SK-N-SH (cell line): ENCODE data around the gene CABP1. TPM values are rescaled to one million over a fixed set of nuclear protein-coding genes. Genes with fewer than 3 reads are reported as not detected.
"Not testable (repeated sequence)": the region's sequence is repeated elsewhere in the genome, so short reads cannot be mapped to it uniquely, and the experiment has no call there.

Experiments
- CTCF ChIA-PET: fragments of 300-600, 350-600 bp; formaldehyde crosslinking; extraction: SDS; loops from one replicate; lab custom pipeline; 2021; lab: Yijun Ruan, JAX
- POLR2A ChIA-PET: fragments of 350-600 bp; sonication (Branson Sonifier 250); formaldehyde crosslinking; extraction: SDS; loops from one replicate; lab custom pipeline; 2020; ENCODE audit warnings: antibody characterized with exemption, inconsistent platforms; lab: Yijun Ruan, JAX
- DNase-seq: peaks from one replicate; pipeline ENCODE4 v3.0.0; 2012
- H2AFZ ChIP-seq: fragments of 200-600 bp; sonication (generic); 2 replicates; pipeline ENCODE4 v1.8.1; 2016; ENCODE audit warnings: antibody characterized with exemption, mild to moderate bottlenecking, low read depth
- H3F3A ChIP-seq: fragments of 200-600 bp; sonication (generic); replicated peaks from 2 replicates; pipeline ENCODE3; 2016; ENCODE audit warnings: antibody characterized with exemption, mild to moderate bottlenecking; ENCODE audit not compliant: insufficient read depth
- H3K27ac ChIP-seq, 2 experiments: fragments of 200-500 bp in 1 of 2; fragments of 200-600 bp in 1 of 2; sonication (Bioruptor generic) in 1 of 2; sonication (generic), shearing (Covaris generic) in 1 of 2; 2 replicates each; pipeline versions ENCODE4 v1.5.1 to v1.6.1; 2014 to 2016; ENCODE audit warnings: low read depth in 2 of 2, inconsistent platforms in 1 of 2, low read length in 1 of 2, mild to moderate bottlenecking in 1 of 2, mixed read lengths in 1 of 2
- H3K27me3 ChIP-seq: fragments of 200-600 bp; sonication (generic), shearing (Covaris generic); 2 replicates; pipeline ENCODE4 v1.6.1; 2016; ENCODE audit warnings: mixed run types; ENCODE audit not compliant: insufficient read depth
- H3K36me3 ChIP-seq, 2 experiments: fragments of 200-500 bp in 1 of 2; fragments of 200-600 bp in 1 of 2; sonication (Bioruptor generic) in 1 of 2; sonication (generic) in 1 of 2; replicated peaks in 1 of 2; 2 replicates each; pipeline versions ENCODE3 to v1.5.1; 2014 to 2016; ENCODE audit warnings: low read length in 1 of 2, mild to moderate bottlenecking in 1 of 2; ENCODE audit not compliant: insufficient read depth in 2 of 2, control insufficient read depth in 1 of 2
- H3K4me1 ChIP-seq, 2 experiments: fragments of 200-500 bp in 1 of 2; fragments of 200-600 bp in 1 of 2; sonication (Bioruptor generic) in 1 of 2; sonication (generic), shearing (Covaris generic) in 1 of 2; 2 replicates each; pipeline versions ENCODE4 v1.5.1 to v1.6.1; 2014 to 2016; ENCODE audit warnings: low read depth in 1 of 2, low read length in 1 of 2, mixed run types in 1 of 2; ENCODE audit not compliant: insufficient read depth in 2 of 2, control insufficient read depth in 1 of 2
- H3K4me2 ChIP-seq: fragments of 200-600 bp; sonication (generic), shearing (Covaris generic); 2 replicates; pipeline ENCODE4 v1.6.1; 2017; ENCODE audit warnings: mixed run types
- H3K4me3 ChIP-seq, 2 experiments: fragments of 200-500 bp in 1 of 2; fragments of 200-600 bp in 1 of 2; sonication (Bioruptor generic) in 1 of 2; sonication (generic), shearing (Covaris generic) in 1 of 2; 2 replicates each; pipeline versions ENCODE4 v1.5.1 to v1.8.1; 2014 to 2016; ENCODE audit warnings: low read depth in 2 of 2, inconsistent platforms in 1 of 2, low read length in 1 of 2, mild to moderate bottlenecking in 1 of 2, mixed read lengths in 1 of 2, moderate library complexity in 1 of 2
- H3K79me2 ChIP-seq: fragments of 200-600 bp; sonication (generic); 2 replicates; pipeline ENCODE4 v1.8.1; 2017; ENCODE audit warnings: mild to moderate bottlenecking; ENCODE audit not compliant: insufficient read depth
- H3K9ac ChIP-seq: fragments of 200-600 bp; sonication (generic); 2 replicates; pipeline ENCODE4 v1.6.1; 2017; ENCODE audit warnings: mixed run types
- H3K9me2 ChIP-seq: fragments of 200-600 bp; sonication (generic); 2 replicates; pipeline ENCODE4 v1.6.1; 2017; ENCODE audit warnings: mixed run types
- H3K9me3 ChIP-seq: fragments of 200-600 bp; sonication (generic); 2 replicates; pipeline ENCODE4 v1.6.1; 2017; ENCODE audit warnings: mixed run types, mild to moderate bottlenecking, moderate library complexity
- H4K20me1 ChIP-seq: fragments of 200-600 bp; sonication (generic); 2 replicates; pipeline ENCODE4 v1.6.1; 2017; ENCODE audit warnings: mild to moderate bottlenecking, mixed run types; ENCODE audit not compliant: insufficient read depth
- CHD2 ChIP-seq: fragments of 150-350 bp; IDR thresholded peaks from 2 replicates; pipeline ENCODE4 v1.6.1; 2018; ENCODE audit warnings: low read length; ENCODE audit not compliant: partially characterized antibody
- EP300 ChIP-seq, 2 experiments: IDR thresholded peaks; 2 replicates each; pipeline versions ENCODE4 v1.4.0 to v1.6.1; 2012; ENCODE audit warnings: borderline replicate concordance in 1 of 2, low read depth in 1 of 2, low read length in 1 of 2
- EZH2phosphoT487 ChIP-seq: fragments of 200-600 bp; sonication (generic); IDR thresholded peaks from 2 replicates; pipeline ENCODE4 v1.6.1; 2017; ENCODE audit warnings: low read depth, mixed run types, mild to moderate bottlenecking, antibody characterized with exemption, moderate library complexity, borderline replicate concordance
- GATA2 ChIP-seq: sonication (generic); formaldehyde crosslinking; IDR thresholded peaks from 2 replicates; pipeline ENCODE4 v1.5.0; 2020; ENCODE audit warnings: mild to moderate bottlenecking, missing genetic modification reagents
- MAX ChIP-seq: IDR thresholded peaks from 2 replicates; pipeline ENCODE4 v1.4.0; 2012; ENCODE audit warnings: low read depth
- MXI1 ChIP-seq: IDR thresholded peaks from 2 replicates; pipeline ENCODE4 v1.6.1; 2012; ENCODE audit warnings: mild to moderate bottlenecking, low read depth, low read length, improper control_type of control experiment
- POLR2AphosphoS5 ChIP-seq: IDR thresholded peaks from 2 replicates; pipeline ENCODE4 v1.6.1; 2012; ENCODE audit warnings: low read depth, low read length
- RAD21 ChIP-seq: IDR thresholded peaks from 2 replicates; pipeline ENCODE4 v1.6.1; 2012; ENCODE audit warnings: mild to moderate bottlenecking, low read length
- USF2 ChIP-seq: fragments of 150-350 bp; IDR thresholded peaks from 2 replicates; pipeline ENCODE4 v1.6.1; 2017; ENCODE audit warnings: antibody characterized with exemption, low read length, low read depth, borderline replicate concordance
- WGBS: methylation state at CpG from one replicate; pipeline ENCODE4 v1.1.6; 2017; ENCODE audit warnings: low lambda C conversion rate; 5-methylcytosine and 5-hydroxymethylcytosine counted together
- polyA plus RNA-seq, 3 experiments: library from polyadenylated mRNA; depleted of rRNA; stranded (reverse); fragments of >200 nt; gene quantifications; 2 replicates each; pipeline ENCODE4 v1.2.3, GENCODE V29; 2012
- TF ChIP-seq, protein P1 (sequence below): IDR thresholded peaks from 2 replicates; pipeline ENCODE4 v1.4.0; 2012; ENCODE audit warnings: low read depth, borderline replicate concordance

The CABP1 gene
- polyA plus RNA-seq, 1 of the 3 experiments (the other 2 are of a cell fraction): 0.08 TPM

GRCh38 chr12:120668868-120669840 lies 28.7 kb downstream of the CABP1 start:
- Histone ChIP-seq H3K4me1 (peaks cover 0 to 15% of the 10 kb centered on the region in 2 experiments; a peak in 2 of 4 replicates), H3K79me2 (no peaks in the 10 kb centered on the region), H3K9me2 (no peaks in the 10 kb centered on the region), H4K20me1 (no peaks in the 10 kb centered on the region), H3K4me2 (no peak overlapping the region; the same call in 1 of the 2 replicates), H3F3A (no peaks in the 10 kb centered on the region)
- POLR2A ChIA-PET: interaction anchor here (0.7 to 1.5 kb wide), 2 partner anchors 17 kb away, joined by 3 read pairs; partner anchors contain the start of gene MLEC
- TF ChIP-seq EZH2phosphoT487 (no peak), RAD21 (no peak), EP300 (IDR thresholded peaks at IDR 0.05; ENCODE audit: borderline replicate concordance in 1 of 2, low read depth in 1 of 2, low read length in 1 of 2) (no peak), USF2 (no peak), MXI1 (no peak), POLR2AphosphoS5 (no peak), CHD2 (no peak), MAX (no peak), GATA2 (CRISPR knock-in tag) (no peak)
- TF ChIP-seq, protein P1, sequence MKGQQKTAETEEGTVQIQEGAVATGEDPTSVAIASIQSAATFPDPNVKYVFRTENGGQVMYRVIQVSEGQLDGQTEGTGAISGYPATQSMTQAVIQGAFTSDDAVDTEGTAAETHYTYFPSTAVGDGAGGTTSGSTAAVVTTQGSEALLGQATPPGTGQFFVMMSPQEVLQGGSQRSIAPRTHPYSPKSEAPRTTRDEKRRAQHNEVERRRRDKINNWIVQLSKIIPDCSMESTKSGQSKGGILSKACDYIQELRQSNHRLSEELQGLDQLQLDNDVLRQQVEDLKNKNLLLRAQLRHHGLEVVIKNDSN: no peak
- TF ChIP-seq, all 33 proteins: peak for 0
- Histone ChIP-seq H2AFZ (peak overlapping the region; percentile 63; the same call in 1 of the 2 replicates), H3K9ac (no peak overlapping the region), H3K4me3 (no peak overlapping the region), H3K9me3 (no peaks in the 10 kb centered on the region), H3K27me3 (no peaks in the 10 kb centered on the region), H3K27ac (peak overlapping the region in 1 of 2 experiments; percentile 31; a peak in 1 of 4 replicates), H3K36me3 (no peaks in the 10 kb centered on the region)
- CTCF ChIA-PET: interaction anchor here (0.6 to 3.5 kb wide), 4 partner anchors 17 to 45 kb away, joined by 3 to 28 read pairs (median 9); no protein-coding TSS in a partner anchor
- DNase-seq: peak; percentile 83
- WGBS: 52% methylated on average over 18 of the region's 19 CpGs

GRCh38 chr12:120670237-120670636 lies 29.8 kb downstream of the CABP1 start:
- H3K4me1 ChIP-seq: peaks cover 0 to 15% of the 10 kb centered on the region in 2 experiments; a peak in 2 of 4 replicates
- H3F3A ChIP-seq, H3K27me3 ChIP-seq, H4K20me1 ChIP-seq, H3K4me3 ChIP-seq, H3K9me2 ChIP-seq, H3K79me2 ChIP-seq, H3K9me3 ChIP-seq, H3K27ac ChIP-seq, H2AFZ ChIP-seq, POLR2A ChIA-PET, DNase-seq, H3K36me3 ChIP-seq, H3K9ac ChIP-seq, H3K4me2 ChIP-seq: not testable (repeated sequence)
- CTCF ChIA-PET: interaction anchor here (0.6 to 1.8 kb wide), 5 partner anchors 18 to 44 kb away, joined by 3 to 15 read pairs (median 3); no protein-coding TSS in a partner anchor
- 87% methylated on average over 6 of the region's 6 CpGs for WGBS
